Peyer's patch (tissue), 4 donors: Measurements from ENCODE around the gene HDDC3. TPM values are rescaled to one million over a fixed set of nuclear protein-coding genes. Genes with fewer than 3 reads are reported as not detected.

Source experiments
- DNase-seq, 3 donors: peaks; one replicate each; pipeline ENCODE4 v3.0.0-alpha.2; 2017 to 2019
- H3K27ac ChIP-seq, 4 donors: fragments of 200-600 bp; sonication (generic); one replicate each; pipeline ENCODE4 v1.5.1; 2016 to 2019
- H3K27me3 ChIP-seq, 2 donors: fragments of 200-600 bp; sonication (generic); one replicate each; pipeline ENCODE4 v1.5.1; 2019
- H3K36me3 ChIP-seq, 3 donors: fragments of 200-600 bp; sonication (generic); one replicate each; pipeline ENCODE4 v1.5.1; 2016 to 2019
- H3K4me1 ChIP-seq, 4 donors: fragments of 200-600 bp; sonication (generic); one replicate each; pipeline ENCODE4 v1.5.1; 2016 to 2019
- H3K4me3 ChIP-seq, 4 donors: fragments of 200-600 bp; sonication (generic); 1 replicate in 3 of 4; 2 replicates in 1 of 4; pipeline ENCODE4 v1.5.1; 2016 to 2019; ENCODE audit warnings: mild to moderate bottlenecking in 1 of 4
- H3K9me3 ChIP-seq, 4 donors: fragments of 200-600 bp; sonication (generic); one replicate each; pipeline ENCODE4 v1.5.1; 2016 to 2019; ENCODE audit warnings: mild to moderate bottlenecking in 1 of 4
- POLR2A ChIP-seq, 2 donors: fragments of 450-650 bp; IDR thresholded peaks; one replicate each; pipeline ENCODE4 v1.5.1; 2017; ENCODE audit warnings: antibody characterized with exemption in 2 of 2, mild to moderate bottlenecking in 2 of 2, moderate library complexity in 2 of 2
- total RNA-seq, 4 donors: library from RNA; depleted of rRNA; stranded (reverse); fragments of >200 nt; gene quantifications; one replicate each; pipeline ENCODE4 v1.1.0, GENCODE V29; 2016
- TF ChIP-seq, protein P1 (sequence below), 6 experiments: fragments of 450-650 bp in 4 of 6; fragments of 200-600 bp in 2 of 6; sonication (generic) in 1 of 6; IDR thresholded peaks; one replicate each; pipeline ENCODE4 v1.5.1; 2017 to 2019; ENCODE audit warnings: antibody characterized with exemption in 6 of 6, mild to moderate bottlenecking in 3 of 6, moderate library complexity in 1 of 6

The HDDC3 gene
- total RNA-seq, 4 donors from 2014 or later, result 16.5 to 35.6 (median 23.4) TPM

DNA sequence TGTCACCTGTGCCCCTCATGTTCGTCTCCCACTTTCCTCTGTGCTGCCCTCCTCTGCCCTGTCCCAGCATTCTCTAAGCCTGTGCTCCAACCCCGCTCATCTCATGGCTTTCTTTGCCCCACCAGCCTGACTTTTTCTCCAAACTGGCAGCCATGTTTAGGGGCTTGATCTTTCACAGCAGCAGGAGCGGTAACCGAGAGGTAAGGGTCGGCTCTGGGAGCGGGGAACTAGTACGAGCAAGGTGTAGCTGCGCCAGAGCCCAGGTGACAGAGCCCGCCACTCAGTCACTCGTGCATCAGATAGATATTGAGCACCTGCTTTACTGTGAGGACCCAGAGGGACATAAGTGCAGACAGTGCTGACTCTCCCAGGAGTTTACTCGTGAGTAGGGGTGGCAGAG, 15.9 kb downstream of the HDDC3 start:
- no peaks in the 10 kb centered on the region for H3K9me3 ChIP-seq
- H3K36me3 ChIP-seq, result peaks cover 0 to 99% (median 0%) of the 10 kb centered on the region in 3 donors
- TF ChIP-seq, protein P1, sequence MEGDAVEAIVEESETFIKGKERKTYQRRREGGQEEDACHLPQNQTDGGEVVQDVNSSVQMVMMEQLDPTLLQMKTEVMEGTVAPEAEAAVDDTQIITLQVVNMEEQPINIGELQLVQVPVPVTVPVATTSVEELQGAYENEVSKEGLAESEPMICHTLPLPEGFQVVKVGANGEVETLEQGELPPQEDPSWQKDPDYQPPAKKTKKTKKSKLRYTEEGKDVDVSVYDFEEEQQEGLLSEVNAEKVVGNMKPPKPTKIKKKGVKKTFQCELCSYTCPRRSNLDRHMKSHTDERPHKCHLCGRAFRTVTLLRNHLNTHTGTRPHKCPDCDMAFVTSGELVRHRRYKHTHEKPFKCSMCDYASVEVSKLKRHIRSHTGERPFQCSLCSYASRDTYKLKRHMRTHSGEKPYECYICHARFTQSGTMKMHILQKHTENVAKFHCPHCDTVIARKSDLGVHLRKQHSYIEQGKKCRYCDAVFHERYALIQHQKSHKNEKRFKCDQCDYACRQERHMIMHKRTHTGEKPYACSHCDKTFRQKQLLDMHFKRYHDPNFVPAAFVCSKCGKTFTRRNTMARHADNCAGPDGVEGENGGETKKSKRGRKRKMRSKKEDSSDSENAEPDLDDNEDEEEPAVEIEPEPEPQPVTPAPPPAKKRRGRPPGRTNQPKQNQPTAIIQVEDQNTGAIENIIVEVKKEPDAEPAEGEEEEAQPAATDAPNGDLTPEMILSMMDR (IDR thresholded peaks at IDR 0.05), result no peak
- no peak for TF ChIP-seq POLR2A (IDR thresholded peaks at IDR 0.05)
- peak overlapping the region in 1 of 4 donors; percentile 3 for H3K27ac ChIP-seq
- H3K4me1 ChIP-seq, result no peaks in the 10 kb centered on the region
- no peaks in the 10 kb centered on the region for H3K27me3 ChIP-seq
- no peak for DNase-seq
- no peak overlapping the region for H3K4me3 ChIP-seq

DNA sequence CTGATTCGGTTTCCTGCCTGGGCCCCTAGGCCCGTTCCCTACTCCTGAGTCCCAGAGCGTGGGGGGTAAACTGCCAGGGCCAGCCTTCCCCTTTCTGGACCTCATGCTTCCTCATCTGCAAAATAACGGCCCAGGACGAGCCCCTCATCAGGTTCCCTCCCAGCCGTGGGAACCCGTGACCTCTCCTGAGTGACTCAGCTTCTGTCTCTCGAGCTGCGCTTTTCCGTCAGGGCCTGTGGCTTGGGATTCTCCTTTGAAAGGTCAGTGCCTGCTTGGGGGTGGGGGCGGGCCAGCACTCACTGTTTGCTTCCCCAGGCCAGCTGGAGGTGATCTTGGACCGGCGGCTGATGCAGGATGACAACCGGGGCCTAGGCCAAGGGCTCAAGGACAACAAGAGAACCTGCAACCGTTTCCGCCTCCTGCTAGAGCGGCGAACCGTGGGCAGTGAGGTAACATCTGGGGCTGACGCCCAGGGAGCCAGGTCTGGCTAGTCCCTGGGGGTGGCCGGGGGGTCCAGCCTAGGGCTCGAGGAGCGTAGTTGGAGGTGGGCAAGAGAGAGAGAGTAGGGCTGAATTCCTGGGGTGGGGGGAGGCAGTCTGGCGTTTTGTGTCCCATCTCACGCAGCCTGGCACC, 16.4 kb downstream of the HDDC3 start:
- Histone ChIP-seq H3K4me3 (no peak overlapping the region), H3K27ac (peak overlapping the region in 1 of 4 donors; percentile 3), H3K4me1 (no peaks in the 10 kb centered on the region), H3K9me3 (no peaks in the 10 kb centered on the region), H3K27me3 (no peaks in the 10 kb centered on the region), H3K36me3 (peaks cover 0 to 99% (median 0%) of the 10 kb centered on the region in 3 donors)
- no peak for TF ChIP-seq POLR2A (IDR thresholded peaks at IDR 0.05)
- TF ChIP-seq, protein P1 (IDR thresholded peaks at IDR 0.05), result no peak
- peak in 2 of 3 donors; percentile 20 to 67 for DNase-seq

DNA sequence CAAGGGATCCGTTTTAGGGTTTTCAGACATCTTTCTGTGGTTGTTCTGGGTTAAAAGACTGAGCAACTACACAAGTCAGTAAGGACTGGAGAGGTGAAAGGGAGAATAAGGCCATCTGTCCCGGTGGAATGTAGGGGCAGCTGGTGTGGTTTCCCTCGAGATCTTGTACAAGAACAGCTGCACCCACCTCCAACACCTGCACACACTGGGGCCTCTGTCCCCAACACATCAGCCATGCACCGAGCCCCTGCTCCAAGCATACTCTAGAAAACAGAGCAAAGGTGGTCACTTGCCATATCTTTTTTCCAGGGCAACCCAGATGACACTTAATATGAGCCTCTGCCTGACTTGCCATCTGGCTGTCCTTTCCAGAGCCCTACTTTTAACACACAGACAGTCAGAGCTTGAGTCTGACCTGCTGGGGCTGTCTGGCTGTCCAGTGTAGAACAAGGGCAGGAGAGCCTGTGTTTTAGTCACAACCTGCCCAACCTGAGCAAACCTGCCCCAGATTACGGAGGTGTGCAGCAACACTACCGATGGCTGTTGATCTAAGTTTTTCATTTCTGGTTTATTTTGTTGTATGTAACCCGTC, 17.0 kb downstream of the HDDC3 start:
- Histone ChIP-seq H3K36me3 (peaks cover 0 to 99% (median 0%) of the 10 kb centered on the region in 3 donors), H3K27me3 (no peaks in the 10 kb centered on the region), H3K9me3 (no peaks in the 10 kb centered on the region), H3K4me3 (no peak overlapping the region), H3K4me1 (no peaks in the 10 kb centered on the region), H3K27ac (no peak overlapping the region)
- TF ChIP-seq, protein P1 (IDR thresholded peaks at IDR 0.05), result no peak
- TF ChIP-seq POLR2A (IDR thresholded peaks at IDR 0.05), result no peak
- no peak for DNase-seq

GRCh38 chr15:90914305-90915080, 17.9 kb downstream of the HDDC3 start:
- no peak overlapping the region for H3K27ac ChIP-seq
- H3K9me3 ChIP-seq, result no peaks in the 10 kb centered on the region
- H3K27me3 ChIP-seq, result no peaks in the 10 kb centered on the region
- no peaks in the 10 kb centered on the region for H3K4me1 ChIP-seq
- no peak for DNase-seq
- TF ChIP-seq, protein P1 (IDR thresholded peaks at IDR 0.05), result no peak
- TF ChIP-seq POLR2A (IDR thresholded peaks at IDR 0.05), result no peak
- peaks cover 0 to 99% (median 0%) of the 10 kb centered on the region in 3 donors for H3K36me3 ChIP-seq
- no peak overlapping the region for H3K4me3 ChIP-seq

GRCh38 chr15:90913398-90913944, 18.9 kb downstream of the HDDC3 start:
- Histone ChIP-seq H3K4me3 (no peak overlapping the region), H3K27ac (no peak overlapping the region), H3K4me1 (no peaks in the 10 kb centered on the region), H3K27me3 (no peaks in the 10 kb centered on the region), H3K9me3 (no peaks in the 10 kb centered on the region), H3K36me3 (peaks cover 0 to 99% (median 0%) of the 10 kb centered on the region in 3 donors)
- TF ChIP-seq, protein P1 (IDR thresholded peaks at IDR 0.05), result no peak
- TF ChIP-seq POLR2A (IDR thresholded peaks at IDR 0.05), result no peak
- DNase-seq, result no peak
